Hematopoietic multipotent progenitor cell (in vitro differentiated cells): Measurements from ENCODE around the gene MPV17. TPM values are rescaled to one million over a fixed set of nuclear protein-coding genes. Genes with fewer than 3 reads are reported as not detected.
"Not testable (repeated sequence)": the region's sequence is repeated elsewhere in the genome, so short reads cannot be mapped to it uniquely, and the experiment has no call there.

Source experiments
- DNase-seq, 3 donors: peaks; one replicate each; pipeline ENCODE4 v3.0.0-alpha.2; 2011 to 2015; ENCODE audit warnings: low read depth in 2 of 3, low spot score in 2 of 3
- total RNA-seq: library from RNA; depleted of rRNA; stranded (reverse); fragments of >200 nt; gene quantifications from one replicate; pipeline ENCODE4 v1.2.3, GENCODE V29; 2012

The MPV17 gene
- 85.4 TPM for total RNA-seq

DNA sequence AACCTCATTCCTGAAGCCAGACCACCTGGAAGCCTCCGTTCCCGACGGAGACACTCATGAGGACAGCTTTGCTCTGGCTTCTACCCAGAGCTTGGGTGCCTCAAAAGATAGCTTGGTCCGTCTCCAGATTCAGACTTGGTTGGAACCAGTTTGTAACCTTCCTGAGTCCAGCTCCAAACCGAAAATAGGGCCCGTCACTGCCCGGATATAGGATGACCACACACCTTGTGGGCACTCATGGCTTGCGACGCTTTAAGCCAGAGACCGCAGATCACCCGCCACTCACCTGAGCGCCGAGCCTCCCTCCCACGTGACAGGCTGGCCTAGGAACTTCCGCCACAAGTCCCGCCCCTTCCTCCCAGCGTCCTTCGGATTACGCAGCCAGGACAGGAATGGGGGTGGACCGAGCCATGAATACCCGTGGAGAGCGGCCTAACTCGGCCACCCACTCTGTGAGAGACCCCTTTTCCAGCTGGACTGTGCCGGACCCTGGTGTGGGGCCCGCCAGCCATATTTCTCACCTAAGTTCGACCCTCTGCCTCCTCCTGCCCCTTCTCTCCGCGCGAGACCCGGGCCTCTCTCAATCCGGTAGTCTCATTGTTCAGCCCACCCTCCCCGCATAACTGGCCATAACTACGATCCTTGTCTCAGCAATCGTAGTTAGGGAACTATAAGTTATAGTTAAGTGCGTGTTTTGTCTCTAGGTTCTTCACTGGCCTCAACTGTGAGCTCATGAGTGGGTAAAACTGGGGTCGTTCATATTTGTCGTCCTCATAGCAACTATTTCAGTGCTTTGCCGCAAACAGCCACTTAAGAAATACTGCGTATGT is at the start of gene MPV17:
TSS of gene MPV17 (minus strand) at position 332 of the 830 bp plus-strand sequence. CDS start 580 bp downstream, outside the sequence.
- peak; percentile 62 to 93 (median 87) for DNase-seq

DNA sequence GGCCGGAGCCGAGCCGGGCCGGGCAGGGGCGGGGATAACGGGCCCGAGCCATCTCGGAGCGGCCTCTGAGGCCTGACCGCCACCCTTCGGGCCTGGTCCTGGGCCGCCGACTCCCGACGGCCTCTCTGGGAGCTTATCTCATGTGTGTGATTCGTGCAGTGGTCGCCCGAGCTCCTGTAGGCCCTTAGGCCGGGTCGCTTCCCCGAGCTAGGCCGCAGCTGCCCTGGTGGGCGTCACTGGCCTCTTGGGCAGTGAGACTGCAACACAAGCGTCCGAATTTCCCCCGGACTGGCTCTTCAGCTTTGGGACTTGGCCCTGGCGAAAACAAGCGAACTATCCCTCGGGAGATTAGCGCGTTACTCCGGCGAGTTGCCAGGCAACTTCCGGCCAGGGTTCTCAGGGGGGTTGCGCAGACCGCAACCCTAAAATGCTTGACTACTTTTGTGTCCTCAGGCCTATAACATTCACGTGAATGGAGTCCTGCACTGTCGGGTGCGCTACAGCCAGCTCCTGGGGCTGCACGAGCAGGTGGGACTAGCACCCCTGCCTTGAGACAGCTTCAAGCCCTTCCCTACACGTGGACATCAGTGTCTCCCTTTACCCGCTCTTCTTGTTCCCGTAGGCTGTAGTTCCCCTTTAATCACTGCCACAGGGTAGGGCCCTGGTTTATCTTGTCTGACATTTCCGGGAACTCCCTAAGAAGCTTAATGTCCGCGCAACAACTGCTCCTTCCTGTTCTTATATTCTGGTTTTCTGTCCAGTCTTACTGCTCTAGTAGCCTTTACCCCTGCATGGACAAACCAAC is 48.1 kb upstream of the MPV17 start:
- DNase-seq: peak in 2 of 3 donors; percentile 36 to 56

- DNase-seq: peak; percentile 96 to 99 (median 99)
These were observed 47.3 kb upstream of the MPV17 start, which contains the start of the genes EIF2B4 and SNX17 for GRCh38 chr2:27370026-27370815. EIF2B4 (minus strand) TSS chr2:27370338; CDS start chr2:27370314, 24 bp downstream. SNX17 (plus strand) TSS chr2:27370616; CDS start chr2:27370744, 128 bp downstream.

DNA sequence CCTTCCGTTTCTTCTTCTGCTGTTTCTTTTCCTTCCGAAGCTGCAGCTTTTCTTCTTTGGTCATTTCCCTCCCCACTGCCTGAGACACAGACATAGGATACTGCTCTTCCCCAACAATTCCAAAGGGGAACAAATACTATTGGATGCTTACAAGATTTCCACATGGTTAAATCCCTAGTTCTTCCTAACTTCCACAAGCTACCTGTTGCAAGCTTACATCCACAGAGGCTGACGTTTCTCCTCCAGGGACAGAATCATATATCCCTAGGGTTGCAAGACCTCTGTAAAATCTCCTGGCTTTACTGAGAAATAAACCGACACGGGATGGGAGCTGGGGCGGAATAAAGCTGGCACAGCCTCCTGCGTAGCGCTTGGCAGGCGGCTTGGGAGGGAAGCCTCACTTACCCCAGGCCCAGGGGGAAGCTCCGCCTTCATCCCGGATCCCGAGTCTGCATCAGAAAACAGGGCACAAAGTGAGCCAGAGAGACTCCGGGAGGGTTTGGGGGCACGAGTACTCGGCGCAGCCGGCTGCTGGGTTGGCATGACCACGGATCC is 46.7 kb upstream of the MPV17 start:
- DNase-seq: no peak

- no peak for DNase-seq
These were observed 41.0 kb upstream of the MPV17 start for GRCh38 chr2:27363933-27364332.

DNA sequence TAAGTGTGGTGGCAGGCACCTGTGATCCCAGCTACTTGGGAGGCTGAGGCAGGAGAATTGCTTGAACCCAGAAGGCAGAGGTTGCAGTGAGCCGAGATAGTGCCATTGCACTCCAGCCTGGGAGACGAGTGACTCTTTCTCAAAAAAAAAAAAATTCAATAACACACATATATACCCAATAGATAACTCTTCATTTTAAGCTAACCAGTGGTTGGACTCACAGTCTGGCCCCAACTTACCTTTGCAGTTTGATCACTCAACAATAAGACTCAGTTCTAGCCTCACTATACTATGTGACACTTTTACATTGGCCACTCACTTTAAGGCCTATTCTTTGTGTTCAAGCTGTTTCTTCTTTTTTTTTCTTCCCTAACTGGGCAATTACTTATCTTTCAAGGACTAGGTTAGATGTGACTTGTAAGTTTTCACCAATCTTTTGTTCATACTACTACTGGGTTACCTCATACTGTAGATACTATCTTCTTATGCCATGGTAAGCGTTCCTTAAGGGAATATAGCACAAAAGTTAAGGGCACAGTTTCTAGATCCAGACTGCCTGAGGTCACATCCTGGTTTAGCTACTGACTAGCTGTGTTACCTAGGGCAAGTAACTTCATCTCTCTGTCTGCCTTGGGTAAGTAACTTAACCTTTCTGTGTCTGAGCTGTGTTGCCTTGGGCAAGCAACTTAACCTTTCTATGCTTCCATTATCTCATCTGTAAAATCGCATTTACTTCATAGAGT is 40.0 kb upstream of the MPV17 start:
- DNase-seq: no peak

DNA sequence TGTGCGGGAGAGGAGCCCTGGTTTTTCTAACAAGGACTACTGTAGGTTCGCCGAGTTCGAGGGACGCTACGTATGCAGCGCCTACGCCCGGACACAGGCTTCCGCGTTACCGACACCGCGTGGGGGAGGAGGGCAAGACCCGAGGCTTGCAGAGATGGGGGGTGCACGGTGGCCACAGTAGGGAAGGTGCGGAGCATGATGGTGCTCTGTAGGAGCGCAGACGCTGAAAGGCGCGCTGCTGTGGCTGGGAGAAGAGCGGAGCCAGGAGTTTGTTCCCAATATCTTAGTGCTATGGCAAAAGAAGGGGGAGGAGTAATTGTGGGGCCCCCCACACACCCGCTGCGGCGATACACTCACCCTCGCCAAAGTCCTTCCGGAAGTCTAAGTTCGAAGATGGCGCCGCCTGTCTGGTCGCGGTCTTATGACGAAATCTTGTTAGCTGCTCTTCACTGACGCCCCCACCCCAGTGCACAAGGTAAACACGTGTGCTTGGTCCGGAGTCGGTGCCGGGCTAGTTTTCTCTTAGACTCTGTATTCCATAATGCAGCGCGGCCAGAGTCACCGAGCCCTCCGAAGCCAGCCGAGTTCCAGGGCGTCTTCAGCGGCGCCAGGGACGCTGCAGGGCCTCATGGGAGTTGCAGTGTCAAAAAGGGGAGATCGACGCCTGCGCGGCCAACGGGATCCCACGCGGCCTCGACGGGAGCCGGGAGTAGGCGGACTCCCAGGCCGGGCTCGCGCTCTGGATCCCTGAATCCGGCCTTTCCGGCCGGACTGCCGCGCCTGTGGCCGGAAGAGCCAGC is 33.7 kb upstream of the MPV17 start, which contains the start of gene GTF3C2:
TSS of gene GTF3C2 (minus strand) at position 383 of the 800 bp plus-strand sequence. CDS start 13,210 bp downstream, outside the sequence.
- DNase-seq: peak; percentile 84 to 99 (median 99)

- peak in 1 of 3 donors; percentile 60 for DNase-seq
These were observed 33.1 kb upstream of the MPV17 start for GRCh38 chr2:27356056-27356381.

- DNase-seq: no peak
These were observed 31.7 kb upstream of the MPV17 start for GRCh38 chr2:27354597-27354927.

DNA sequence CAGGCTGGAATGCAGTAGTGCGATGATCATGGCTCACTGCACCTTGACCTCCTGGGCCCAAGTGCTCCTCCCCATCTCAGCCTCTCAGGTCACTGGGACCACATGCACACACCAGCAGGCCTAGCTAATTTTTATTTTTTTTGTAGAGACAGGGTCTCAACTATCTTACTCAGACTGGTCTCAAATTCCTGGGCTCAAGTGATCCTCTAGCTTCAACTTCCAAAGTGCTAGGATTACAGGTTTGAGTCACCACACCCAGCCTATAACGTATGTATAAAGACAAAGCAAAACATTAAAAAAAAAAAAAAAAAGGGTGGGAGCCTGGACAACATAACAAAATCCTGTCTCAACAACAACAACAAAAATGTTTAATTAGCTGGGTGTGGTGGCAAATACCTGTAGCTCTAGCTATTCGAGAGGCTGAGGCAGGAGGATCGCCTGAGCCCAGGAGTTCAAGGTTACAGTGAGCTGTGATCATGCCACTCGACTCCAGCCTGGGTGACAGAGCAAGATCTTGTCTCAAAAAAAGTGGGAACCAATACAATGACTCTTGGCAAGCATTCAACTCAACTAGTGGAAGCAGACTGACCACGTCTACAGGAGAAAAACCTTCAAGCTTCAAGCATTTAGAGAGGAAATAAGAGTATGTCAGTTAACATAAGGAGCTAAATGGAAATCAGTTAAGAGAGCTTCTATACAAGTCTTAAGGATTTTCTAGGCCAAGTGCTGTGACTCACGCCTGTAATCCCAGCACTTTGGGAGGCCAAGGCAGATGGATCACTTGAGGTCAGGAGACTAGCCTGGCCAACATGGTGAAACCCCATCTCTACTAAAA is 31.1 kb upstream of the MPV17 start:
- no peak for DNase-seq

- DNase-seq: not testable (repeated sequence)
These were observed 30.5 kb upstream of the MPV17 start for GRCh38 chr2:27353386-27353761.

DNA sequence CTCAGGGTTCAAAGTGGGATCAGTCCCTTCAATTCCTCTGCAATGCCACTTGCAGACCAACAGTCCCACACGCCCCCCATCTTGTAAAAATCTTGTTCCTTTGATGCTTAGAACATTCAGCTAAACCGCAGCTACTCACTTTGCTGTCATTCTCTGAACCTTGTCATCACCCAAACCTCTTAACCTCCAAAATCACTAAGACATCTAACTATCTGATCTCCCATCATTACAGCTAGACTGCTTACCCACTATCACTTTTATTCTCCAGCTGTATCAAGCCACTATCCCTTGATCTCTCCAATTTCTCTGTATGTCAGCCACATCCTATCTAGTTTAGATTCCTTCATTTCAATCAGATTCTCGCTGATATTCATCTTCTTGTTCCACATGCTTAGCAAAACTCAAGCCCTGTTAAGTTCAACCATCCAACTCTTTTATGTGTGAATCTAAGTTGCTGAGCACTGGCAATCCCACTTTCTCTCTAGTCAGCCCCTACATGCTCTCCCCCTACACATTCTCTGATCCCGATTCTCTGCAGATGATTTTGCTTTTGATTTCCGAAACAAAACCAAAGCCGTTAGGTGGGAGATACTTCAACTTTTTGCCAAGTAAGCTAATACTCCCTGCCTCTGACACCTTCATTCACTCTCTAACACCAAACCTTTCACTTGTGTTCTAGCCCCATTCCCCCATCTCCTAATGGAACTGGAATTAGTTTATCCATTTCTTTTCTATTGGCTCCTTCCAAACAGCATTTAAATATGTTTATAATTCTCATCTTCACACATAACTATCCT is 29.1 kb upstream of the MPV17 start:
- DNase-seq: no peak

GRCh38 chr2:27350106-27350693 is 27.3 kb upstream of the MPV17 start:
- no peak for DNase-seq

GRCh38 chr2:27347641-27348040 is 24.7 kb upstream of the MPV17 start:
- no peak for DNase-seq

GRCh38 chr2:27336173-27336572 is 13.3 kb upstream of the MPV17 start:
- DNase-seq: no peak

DNA sequence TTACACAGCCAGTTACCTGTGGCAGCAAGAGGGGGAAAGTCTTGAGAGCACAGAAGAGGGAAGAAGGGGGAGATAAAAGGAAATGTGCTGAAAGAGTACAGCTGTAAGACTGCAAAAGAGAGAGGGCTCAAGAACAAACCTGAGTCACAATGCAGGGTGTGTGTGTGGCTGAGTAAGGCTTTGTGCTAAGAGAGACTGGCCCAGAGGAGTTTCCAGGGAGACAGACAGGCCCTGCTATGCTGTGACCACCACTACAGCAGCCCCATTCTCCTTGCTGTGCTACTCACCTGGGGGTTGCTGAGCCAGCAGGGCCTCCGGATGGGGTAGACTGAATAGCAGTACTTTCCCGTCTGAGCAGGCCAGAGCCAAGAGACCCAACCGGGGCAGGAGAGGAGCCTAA is 12.4 kb upstream of the MPV17 start:
- DNase-seq: no peak

DNA sequence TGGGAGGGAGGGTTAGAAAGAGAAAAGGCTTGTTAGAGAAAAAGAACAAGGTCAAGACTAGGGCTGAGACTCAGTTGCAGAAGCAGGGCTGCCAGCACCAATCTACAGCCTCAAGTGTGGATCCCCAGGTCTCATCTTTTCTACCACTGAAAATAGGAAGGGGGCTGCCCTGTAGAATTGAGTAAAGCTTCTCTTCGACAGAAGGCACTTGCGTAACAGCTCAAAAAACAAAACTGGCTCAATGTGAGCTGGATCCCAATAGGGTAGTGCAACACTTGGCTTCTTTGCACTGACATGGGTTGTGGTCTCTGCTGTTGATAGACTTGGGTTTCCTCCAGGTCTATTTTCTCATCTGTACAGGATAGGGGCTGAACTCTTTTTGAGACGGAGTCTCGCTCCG is 1.8 kb upstream of the MPV17 start:
- DNase-seq: no peak
